Memory B cell (primary cell): ENCODE measurements around the gene VILL.
"Not testable (repeated sequence)": the region's sequence is repeated elsewhere in the genome, so short reads cannot be mapped to it uniquely, and the experiment has no call there.

Experiments used
- ATAC-seq: fragments of 150-1000 bp; cut with Tn5 transposase; 2 replicates; pipeline ENCODE4 v1.10.0; 2021; ENCODE audit warnings: low read depth, mild to moderate bottlenecking, moderate library complexity
- DNase-seq, 2 donors: peaks; one replicate each; pipeline ENCODE4 v3.0.0; 2022; ENCODE audit warnings: low spot score in 2 of 2
- H3K27ac Mint-ChIP-seq: one replicate; pipeline ENCODE4 v1.8.0; 2022; ENCODE audit warnings: mild to moderate bottlenecking, moderate library complexity, mixed read lengths
- H3K27me3 Mint-ChIP-seq: one replicate; pipeline ENCODE4 v1.8.0; 2022; ENCODE audit warnings: mixed read lengths
- H3K36me3 Mint-ChIP-seq: one replicate; pipeline ENCODE4 v1.8.0; 2022; ENCODE audit warnings: mild to moderate bottlenecking, mixed read lengths
- H3K4me1 Mint-ChIP-seq: one replicate; pipeline ENCODE4 v1.8.0; 2022; ENCODE audit warnings: mixed read lengths
- H3K4me3 Mint-ChIP-seq: one replicate; pipeline ENCODE4 v1.8.0; 2022; ENCODE audit warnings: mild to moderate bottlenecking, moderate library complexity, mixed read lengths
- H3K9me3 Mint-ChIP-seq: one replicate; pipeline ENCODE4 v1.8.0; 2022; ENCODE audit warnings: mixed read lengths

VILL gene

GRCh38 chr3:38046821-38047220 is 56.2 kb downstream of the VILL start:
- DNase-seq: no peak
- no peaks in the 10 kb centered on the region for H3K4me1 Mint-ChIP-seq
- no peak overlapping the region for H3K4me3 Mint-ChIP-seq
- ATAC-seq: no peak
- no peaks in the 10 kb centered on the region for H3K9me3 Mint-ChIP-seq
- no peak overlapping the region for H3K27ac Mint-ChIP-seq
- peaks cover 2% of the 10 kb centered on the region for H3K27me3 Mint-ChIP-seq
- H3K36me3 Mint-ChIP-seq: no peaks in the 10 kb centered on the region

DNA sequence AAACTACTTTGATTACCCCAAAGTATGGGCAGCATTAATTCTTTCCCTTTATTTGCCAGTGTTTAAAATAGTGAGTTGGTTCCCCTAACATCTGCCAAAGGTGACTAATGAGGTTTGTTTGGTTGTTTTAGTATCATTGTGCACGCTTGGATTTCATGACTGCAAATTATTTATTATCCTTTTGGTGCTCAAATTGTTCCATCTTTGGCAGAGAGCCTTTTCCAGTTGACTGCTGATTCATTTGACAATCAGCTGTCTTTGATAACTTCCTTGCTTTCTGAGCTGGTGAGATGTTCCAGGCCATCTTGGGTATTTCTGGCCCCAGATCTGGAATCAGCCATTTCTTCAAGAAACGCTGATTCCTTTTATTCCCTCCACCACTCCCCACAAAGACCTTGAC is 57.3 kb downstream of the VILL start:
- Mint-ChIP-seq H3K27ac (no peak overlapping the region), H3K36me3 (no peaks in the 10 kb centered on the region), H3K4me1 (no peaks in the 10 kb centered on the region), H3K27me3 (peaks cover 6% of the 10 kb centered on the region), H3K4me3 (no peak overlapping the region), H3K9me3 (no peaks in the 10 kb centered on the region)
- no peak for DNase-seq
- no peak for ATAC-seq

DNA sequence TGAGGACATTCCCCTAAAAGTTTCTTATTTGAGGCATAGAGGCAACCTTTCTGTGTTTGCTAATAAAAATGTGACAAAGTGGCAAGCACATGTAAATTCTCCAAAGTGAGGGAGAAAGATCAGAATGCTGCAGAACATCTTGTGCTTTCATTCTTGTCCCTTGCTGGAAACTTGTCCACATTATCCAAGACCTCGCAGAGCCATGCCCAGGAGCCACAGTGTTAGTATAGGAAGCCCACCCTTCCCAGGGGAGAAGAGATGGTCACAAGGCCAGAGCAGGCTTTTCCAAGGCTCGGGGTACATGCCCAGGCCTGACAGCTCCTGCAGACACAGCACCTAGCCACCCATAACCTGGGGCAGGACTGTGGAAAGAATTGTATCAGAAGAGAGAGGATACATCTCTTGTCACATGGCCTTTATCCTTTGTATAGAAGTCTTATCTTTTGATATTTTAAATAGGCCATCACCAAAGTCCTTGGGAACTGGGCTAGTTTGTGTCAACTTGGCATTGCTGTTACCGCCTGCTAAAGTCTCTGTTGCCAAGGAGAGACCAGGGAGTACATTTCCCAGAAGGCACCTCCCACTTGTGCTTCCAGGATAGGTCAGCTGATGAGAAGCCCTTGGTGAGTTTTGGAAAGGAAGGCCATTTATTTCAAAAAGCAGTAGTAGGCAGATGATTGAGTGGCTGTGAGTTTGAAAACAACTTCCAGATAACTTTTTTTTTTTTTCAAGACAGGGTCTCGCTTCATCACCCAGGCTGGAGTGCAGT is 59.0 kb downstream of the VILL start:
- H3K27me3 Mint-ChIP-seq: peaks cover 6% of the 10 kb centered on the region
- H3K27ac Mint-ChIP-seq: no peak overlapping the region
- no peak for ATAC-seq
- no peaks in the 10 kb centered on the region for H3K4me1 Mint-ChIP-seq
- no peak overlapping the region for H3K4me3 Mint-ChIP-seq
- no peaks in the 10 kb centered on the region for H3K9me3 Mint-ChIP-seq
- no peaks in the 10 kb centered on the region for H3K36me3 Mint-ChIP-seq
- DNase-seq: no peak

- Mint-ChIP-seq H3K36me3 (no peaks in the 10 kb centered on the region), H3K27me3 (peaks cover 6% of the 10 kb centered on the region), H3K9me3 (no peaks in the 10 kb centered on the region), H3K4me3 (no peak overlapping the region), H3K27ac (no peak overlapping the region), H3K4me1 (no peaks in the 10 kb centered on the region)
- ATAC-seq (no peak), DNase-seq (no peak)
Observed at GRCh38 chr3:38051131-38051530, 60.5 kb downstream of the VILL start.

DNA sequence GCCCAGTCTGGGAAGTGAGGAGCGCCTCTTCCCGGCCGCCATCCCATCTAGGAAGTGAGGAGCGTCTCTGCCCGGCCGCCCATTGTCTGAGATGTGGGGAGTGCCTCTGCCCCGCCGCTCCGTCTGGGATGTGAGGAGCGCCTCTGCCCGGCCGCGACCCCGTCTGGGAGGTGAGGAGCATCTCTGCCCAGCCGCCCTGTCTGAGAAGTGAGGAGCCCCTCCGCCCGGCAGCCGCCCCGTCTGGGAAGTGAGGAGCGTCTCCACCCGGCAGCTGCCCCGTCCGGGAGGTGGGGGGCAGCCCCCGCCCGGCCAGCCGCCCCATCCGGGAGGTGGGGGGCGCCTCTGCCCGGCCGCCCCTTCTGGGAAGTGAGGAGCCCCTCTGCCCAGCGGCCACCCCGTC is 62.7 kb downstream of the VILL start:
- not testable (repeated sequence) for H3K4me3 Mint-ChIP-seq, DNase-seq, ATAC-seq, H3K9me3 Mint-ChIP-seq, H3K27me3 Mint-ChIP-seq, H3K27ac Mint-ChIP-seq, H3K36me3 Mint-ChIP-seq, H3K4me1 Mint-ChIP-seq

DNA sequence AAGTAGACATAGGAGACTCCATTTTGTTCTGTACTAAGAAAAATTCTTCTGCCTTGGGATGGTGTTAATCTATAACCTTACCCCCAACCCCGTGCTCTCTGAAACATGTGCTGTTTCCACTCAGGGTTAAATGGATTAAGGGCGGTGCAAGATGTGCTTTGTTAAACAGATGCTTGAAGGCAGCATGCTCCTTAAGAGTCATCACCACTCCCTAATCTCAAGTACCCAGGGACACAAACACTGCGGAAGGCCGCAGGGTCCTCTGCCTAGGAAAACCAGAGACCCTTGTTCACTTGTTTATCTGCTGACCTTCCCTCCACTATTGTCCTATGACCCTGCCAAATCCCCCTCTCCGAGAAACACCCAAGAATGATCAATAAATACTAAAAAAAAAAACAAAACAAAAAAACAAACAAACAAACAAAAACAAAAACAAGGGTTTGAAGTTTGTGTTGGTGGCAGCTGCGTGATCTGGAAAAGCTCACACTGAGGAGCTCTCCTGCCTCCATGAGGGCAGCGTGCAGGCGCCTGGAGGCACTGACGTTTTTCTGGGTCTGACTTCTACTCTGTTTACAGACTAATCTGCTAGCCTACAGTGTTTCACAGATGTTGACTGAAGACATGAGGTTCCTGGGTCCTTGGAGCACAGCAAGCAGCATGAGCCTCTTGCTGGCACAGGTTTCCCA is 63.4 kb downstream of the VILL start:
- H3K36me3 Mint-ChIP-seq, ATAC-seq, H3K27me3 Mint-ChIP-seq, H3K9me3 Mint-ChIP-seq, H3K4me1 Mint-ChIP-seq, DNase-seq, H3K27ac Mint-ChIP-seq, H3K4me3 Mint-ChIP-seq: not testable (repeated sequence)

DNA sequence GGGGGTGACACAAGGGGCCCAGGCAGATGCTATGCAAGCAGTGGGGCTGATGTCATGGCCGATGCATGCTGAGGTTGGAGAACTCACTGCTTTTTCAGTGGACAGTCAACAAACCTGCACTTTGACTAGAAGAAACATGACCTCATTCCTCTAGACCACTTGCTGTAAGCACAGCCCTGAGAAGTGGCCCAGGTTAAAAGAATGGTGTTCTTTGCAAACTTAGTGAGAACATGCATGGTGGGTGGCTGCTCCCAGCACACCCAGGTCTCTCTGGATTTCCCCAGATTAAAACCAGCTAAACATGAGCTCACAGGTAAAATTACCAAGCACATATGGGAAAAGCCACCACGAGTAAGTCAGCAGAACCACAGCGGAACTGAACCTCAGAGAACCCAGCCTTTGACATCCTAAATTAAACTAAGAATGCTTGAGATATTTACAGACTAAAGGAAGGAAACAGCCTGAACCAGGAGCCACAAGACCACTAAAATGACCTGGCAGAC is 64.0 kb downstream of the VILL start:
- Mint-ChIP-seq H3K4me3 (no peak overlapping the region), H3K27me3 (peaks cover 6% of the 10 kb centered on the region), H3K36me3 (no peaks in the 10 kb centered on the region), H3K4me1 (no peaks in the 10 kb centered on the region), H3K27ac (no peak overlapping the region), H3K9me3 (no peaks in the 10 kb centered on the region)
- DNase-seq (no peak), ATAC-seq (no peak)
